ENCODE data around the gene F2RL1.
A peak's percentile ranks its signal among the peaks of the same experiment; 100 is the strongest.

F2RL1 gene

GRCh38 chr5:76845890-76846289, 27.1 kb downstream of the F2RL1 start:
- Histone ChIP-seq H3K4ac (ENCODE audit: low read length) (no peak overlapping the region), H2BK5ac (ENCODE audit: low read length) (no peak overlapping the region), H2BK15ac (ENCODE audit: low read length) (no peak overlapping the region), H3K4me1 (ENCODE audit: control insufficient read depth in 2 of 2, insufficient read depth in 1 of 2, low read depth in 1 of 2, low read length in 2 of 2) (peaks cover 0 to 2% of the 10 kb centered on the region in 2 donors), H2BK12ac (ENCODE audit: low read length) (no peak overlapping the region), H3K4me3 (ENCODE audit: low read length in 2 of 2) (no peak overlapping the region), H3K79me1 (ENCODE audit: low read depth, low read length) (no peaks in the 10 kb centered on the region), H3K14ac (ENCODE audit: low read length) (no peak overlapping the region), H3K9ac (ENCODE audit: low read depth, low read length, poor library complexity) (no peak overlapping the region), H3K23ac (ENCODE audit: low read depth, low read length, poor library complexity) (no peak overlapping the region), H2AK5ac (ENCODE audit: low read depth, low read length) (no peak overlapping the region), H3K18ac (ENCODE audit: low read length) (no peak overlapping the region), H3K4me2 (ENCODE audit: insufficient read depth, low read length, poor library complexity, severe bottlenecking) (no peak overlapping the region), H4K8ac (ENCODE audit: low read depth, low read length) (no peak overlapping the region), H2BK120ac (ENCODE audit: low read depth, low read length) (no peak overlapping the region), H2AFZ (ENCODE audit: low read length) (no peak overlapping the region), H3K36me3 (replicated peaks in 1 of 2; ENCODE audit: control insufficient read depth in 2 of 2, insufficient read depth in 2 of 2, low read length in 2 of 2) (no peaks in the 10 kb centered on the region), H3K27me3 (ENCODE audit: control insufficient read depth in 3 of 3, insufficient read depth in 3 of 3, low read depth in 1 of 3, low read length in 3 of 3) (no peaks in the 10 kb centered on the region), H3K27ac (replicated peaks; ENCODE audit: low read length) (no peak overlapping the region), H4K91ac (ENCODE audit: low read depth, low read length, poor library complexity) (no peak overlapping the region), H3K9me3 (replicated peaks in 1 of 2; ENCODE audit: control insufficient read depth in 2 of 2, insufficient read depth in 1 of 2, low read depth in 1 of 2, low read length in 2 of 2) (no peaks in the 10 kb centered on the region)
- no peak for DNase-seq (ENCODE audit: low spot score)
- WGBS, 2 donors (ENCODE audit: extremely low coverage in 2 of 2, insufficient read length in 2 of 2, insufficient replicate concordance in 1 of 2) = no CpG with 5 or more reads among the region's 3 CpGs

GRCh38 chr5:76849419-76850291, 30.8 kb downstream of the F2RL1 start, which contains the start of gene S100Z:
TSS of gene S100Z (plus strand) at chr5:76850014. CDS start at chr5:76875360, 25,346 bp downstream.
- Histone ChIP-seq H3K4ac (ENCODE audit: low read length) (no peak within 1 kb of the TSS), H3K18ac (ENCODE audit: low read length) (peak within 1 kb of the TSS; percentile 23), H4K91ac (ENCODE audit: low read depth, low read length, poor library complexity) (no peak within 1 kb of the TSS), H3K23ac (ENCODE audit: low read depth, low read length, poor library complexity) (no peak within 1 kb of the TSS), H3K79me1 (ENCODE audit: low read depth, low read length) (no peaks in the 10 kb centered on the region), H3K36me3 (replicated peaks in 1 of 2; ENCODE audit: control insufficient read depth in 2 of 2, insufficient read depth in 2 of 2, low read length in 2 of 2) (no peaks in the 10 kb centered on the region), H3K4me2 (ENCODE audit: insufficient read depth, low read length, poor library complexity, severe bottlenecking) (no peak within 1 kb of the TSS), H3K4me3 (ENCODE audit: low read length in 2 of 2) (no peak within 1 kb of the TSS), H3K9me3 (replicated peaks in 1 of 2; ENCODE audit: control insufficient read depth in 2 of 2, insufficient read depth in 1 of 2, low read depth in 1 of 2, low read length in 2 of 2) (no peaks in the 10 kb centered on the region), H2BK12ac (ENCODE audit: low read length) (no peak within 1 kb of the TSS), H3K14ac (ENCODE audit: low read length) (no peak within 1 kb of the TSS), H2AFZ (ENCODE audit: low read length) (peak within 1 kb of the TSS; percentile 72), H3K4me1 (ENCODE audit: control insufficient read depth in 2 of 2, insufficient read depth in 1 of 2, low read depth in 1 of 2, low read length in 2 of 2) (peaks cover 0 to 2% of the 10 kb centered on the region in 2 donors), H3K27ac (replicated peaks; ENCODE audit: low read length) (no peak within 1 kb of the TSS), H2BK15ac (ENCODE audit: low read length) (no peak within 1 kb of the TSS), H3K9ac (ENCODE audit: low read depth, low read length, poor library complexity) (no peak within 1 kb of the TSS), H2AK5ac (ENCODE audit: low read depth, low read length) (no peak within 1 kb of the TSS), H2BK120ac (ENCODE audit: low read depth, low read length) (no peak within 1 kb of the TSS), H3K27me3 (ENCODE audit: control insufficient read depth in 3 of 3, insufficient read depth in 3 of 3, low read depth in 1 of 3, low read length in 3 of 3) (no peaks in the 10 kb centered on the region), H2BK5ac (ENCODE audit: low read length) (no peak within 1 kb of the TSS), H4K8ac (ENCODE audit: low read depth, low read length) (no peak within 1 kb of the TSS)
- DNase-seq (ENCODE audit: low spot score) = no peak
- no CpG with 5 or more reads among the region's 18 CpGs for WGBS, 2 donors (ENCODE audit: extremely low coverage in 2 of 2, insufficient read length in 2 of 2, insufficient replicate concordance in 1 of 2)

- H4K91ac ChIP-seq (ENCODE audit: low read depth, low read length, poor library complexity) = no peak overlapping the region
- no peak overlapping the region for H3K9ac ChIP-seq (ENCODE audit: low read depth, low read length, poor library complexity)
- no peak overlapping the region for H3K4me2 ChIP-seq (ENCODE audit: insufficient read depth, low read length, poor library complexity, severe bottlenecking)
- H4K8ac ChIP-seq (ENCODE audit: low read depth, low read length) = no peak overlapping the region
- H2AFZ ChIP-seq (ENCODE audit: low read length) = peak overlapping the region; percentile 72
- DNase-seq (ENCODE audit: low spot score) = no peak
- H3K79me1 ChIP-seq (ENCODE audit: low read depth, low read length) = no peaks in the 10 kb centered on the region
- H3K14ac ChIP-seq (ENCODE audit: low read length) = no peak overlapping the region
- H3K27ac ChIP-seq (replicated peaks; ENCODE audit: low read length) = no peak overlapping the region
- peak overlapping the region; percentile 11 for H2BK15ac ChIP-seq (ENCODE audit: low read length)
- peaks cover 0 to 2% of the 10 kb centered on the region in 2 donors for H3K4me1 ChIP-seq (ENCODE audit: control insufficient read depth in 2 of 2, insufficient read depth in 1 of 2, low read depth in 1 of 2, low read length in 2 of 2)
- H2AK5ac ChIP-seq (ENCODE audit: low read depth, low read length) = no peak overlapping the region
- no peak overlapping the region for H3K23ac ChIP-seq (ENCODE audit: low read depth, low read length, poor library complexity)
- no peaks in the 10 kb centered on the region for H3K36me3 ChIP-seq (replicated peaks in 1 of 2; ENCODE audit: control insufficient read depth in 2 of 2, insufficient read depth in 2 of 2, low read length in 2 of 2)
- H3K18ac ChIP-seq (ENCODE audit: low read length) = peak overlapping the region; percentile 59
- no peak overlapping the region for H2BK12ac ChIP-seq (ENCODE audit: low read length)
- no CpG with 5 or more reads among the region's 8 CpGs for WGBS, 2 donors (ENCODE audit: extremely low coverage in 2 of 2, insufficient read length in 2 of 2, insufficient replicate concordance in 1 of 2)
- H3K27me3 ChIP-seq (ENCODE audit: control insufficient read depth in 3 of 3, insufficient read depth in 3 of 3, low read depth in 1 of 3, low read length in 3 of 3) = no peaks in the 10 kb centered on the region
- no peak overlapping the region for H2BK120ac ChIP-seq (ENCODE audit: low read depth, low read length)
- no peak overlapping the region for H2BK5ac ChIP-seq (ENCODE audit: low read length)
- H3K9me3 ChIP-seq (replicated peaks in 1 of 2; ENCODE audit: control insufficient read depth in 2 of 2, insufficient read depth in 1 of 2, low read depth in 1 of 2, low read length in 2 of 2) = peaks cover 0 to 5% of the 10 kb centered on the region in 2 donors
- H3K4ac ChIP-seq (ENCODE audit: low read length) = no peak overlapping the region
- no peak overlapping the region for H3K4me3 ChIP-seq (ENCODE audit: low read length in 2 of 2)
These were observed 31.8 kb downstream of the F2RL1 start for GRCh38 chr5:76850543-76851145.

GRCh38 chr5:76851728-76852369, 33.0 kb downstream of the F2RL1 start:
- Histone ChIP-seq H3K79me1 (ENCODE audit: low read depth, low read length) (no peaks in the 10 kb centered on the region), H2AK5ac (ENCODE audit: low read depth, low read length) (no peak overlapping the region), H2AFZ (ENCODE audit: low read length) (no peak overlapping the region), H3K4me1 (ENCODE audit: control insufficient read depth in 2 of 2, insufficient read depth in 1 of 2, low read depth in 1 of 2, low read length in 2 of 2) (peaks cover 0 to 2% of the 10 kb centered on the region in 2 donors), H3K14ac (ENCODE audit: low read length) (no peak overlapping the region), H3K4me3 (ENCODE audit: low read length in 2 of 2) (no peak overlapping the region), H2BK12ac (ENCODE audit: low read length) (no peak overlapping the region), H3K9me3 (replicated peaks in 1 of 2; ENCODE audit: control insufficient read depth in 2 of 2, insufficient read depth in 1 of 2, low read depth in 1 of 2, low read length in 2 of 2) (peaks cover 0 to 5% of the 10 kb centered on the region in 2 donors), H3K18ac (ENCODE audit: low read length) (no peak overlapping the region), H3K23ac (ENCODE audit: low read depth, low read length, poor library complexity) (no peak overlapping the region), H3K9ac (ENCODE audit: low read depth, low read length, poor library complexity) (no peak overlapping the region), H3K4me2 (ENCODE audit: insufficient read depth, low read length, poor library complexity, severe bottlenecking) (no peak overlapping the region), H2BK15ac (ENCODE audit: low read length) (no peak overlapping the region), H3K4ac (ENCODE audit: low read length) (no peak overlapping the region), H4K91ac (ENCODE audit: low read depth, low read length, poor library complexity) (no peak overlapping the region), H2BK120ac (ENCODE audit: low read depth, low read length) (no peak overlapping the region), H2BK5ac (ENCODE audit: low read length) (no peak overlapping the region), H4K8ac (ENCODE audit: low read depth, low read length) (no peak overlapping the region), H3K27ac (replicated peaks; ENCODE audit: low read length) (no peak overlapping the region), H3K36me3 (replicated peaks in 1 of 2; ENCODE audit: control insufficient read depth in 2 of 2, insufficient read depth in 2 of 2, low read length in 2 of 2) (no peaks in the 10 kb centered on the region), H3K27me3 (ENCODE audit: control insufficient read depth in 3 of 3, insufficient read depth in 3 of 3, low read depth in 1 of 3, low read length in 3 of 3) (no peaks in the 10 kb centered on the region)
- WGBS, 2 donors (ENCODE audit: extremely low coverage in 2 of 2, insufficient read length in 2 of 2, insufficient replicate concordance in 1 of 2) = 100% methylated on average over 1 of the region's 7 CpGs
- DNase-seq (ENCODE audit: low spot score) = no peak
